HepG2 (cell line): ENCODE data around the gene SNX11. TPM values are rescaled to one million over a fixed set of nuclear protein-coding genes. Genes with fewer than 3 reads are reported as not detected.

Experiments
- ATAC-seq: fragments of 200-7000 bp; cut with Tn5 transposase; 3 replicates; pipeline ENCODE4 v1.9.1; 2020; ENCODE audit warnings: mild to moderate bottlenecking, moderate library complexity
- BruUV-seq: library from RNA; stranded (reverse); fragments of 400-500 nt; replicated peaks from 2 replicates; lab custom pipeline; 2021; lab: Mats Ljungman, UMichigan
- CTCF ChIA-PET: fragments of 300-600 bp; formaldehyde crosslinking; extraction: SDS; loops from one replicate; lab custom pipeline; 2021; ENCODE audit warnings: low total read pairs, inconsistent platforms, low intra/inter-chr PET ratio; lab: Yijun Ruan, JAX
- POLR2A ChIA-PET: fragments of 350-600 bp; sonication (Branson Sonifier 250); formaldehyde crosslinking; loops from one replicate; lab custom pipeline; 2020; ENCODE audit warnings: antibody characterized with exemption, inconsistent platforms; lab: Yijun Ruan, JAX
- DNase-seq: peaks from one replicate; pipeline ENCODE4 v3.0.0-alpha.2; 2015; ENCODE audit warnings: low spot score
- FAIRE-seq: peaks from 3 replicates; lab custom pipeline; 2011; peaks lifted over from hg19 to GRCh38; lab: Jason Lieb, UNC
- H2AFZ ChIP-seq: one replicate; pipeline ENCODE4 v1.6.1; 2011; ENCODE audit warnings: low read length, inconsistent platforms
- H3K27ac ChIP-seq: fragments of 300-600 bp; 3 replicates; pipeline ENCODE4 v1.8.0; 2011; ENCODE audit warnings: mixed run types, mild to moderate bottlenecking, mixed read lengths, low read length, inconsistent platforms; ENCODE audit not compliant: insufficient read depth; ENCODE audit errors: extremely low read length
- H3K27me3 ChIP-seq, 2 experiments: fragments of 200-600 bp in 1 of 2; 2 replicates in 1 of 2; 3 replicates in 1 of 2; pipeline versions ENCODE4 v1.6.0 to v1.8.0; 2011; ENCODE audit warnings: low read length in 2 of 2, mild to moderate bottlenecking in 2 of 2, moderate library complexity in 2 of 2, inconsistent platforms in 1 of 2; ENCODE audit not compliant: insufficient read depth in 2 of 2, control insufficient read depth in 1 of 2
- H3K36me3 ChIP-seq, 2 experiments: fragments of 200-600 bp in 1 of 2; replicated peaks in 1 of 2; 2 replicates in 1 of 2; 3 replicates in 1 of 2; pipeline versions ENCODE4 v1.5.1 to v1.8.0; 2011; ENCODE audit warnings: low read length in 2 of 2, inconsistent platforms in 1 of 2; ENCODE audit not compliant: insufficient read depth in 2 of 2, control insufficient read depth in 1 of 2
- H3K4me1 ChIP-seq: 2 replicates; pipeline ENCODE4 v1.5.1; 2012; ENCODE audit warnings: low read length, inconsistent platforms; ENCODE audit not compliant: insufficient read depth
- H3K4me2 ChIP-seq: 2 replicates; pipeline ENCODE4 v1.6.0; 2011; ENCODE audit warnings: low read depth, low read length, inconsistent platforms
- H3K4me3 ChIP-seq, 3 experiments: fragments of 200-600 bp in 1 of 3; sonication (generic), shearing (Covaris generic) in 1 of 3; replicated peaks in 1 of 3; 2 replicates each; pipeline ENCODE4 v1.5.1; 2011 to 2016; ENCODE audit warnings: low read length in 3 of 3, inconsistent platforms in 2 of 3, low read depth in 2 of 3, mild to moderate bottlenecking in 2 of 3, control low read depth in 1 of 3, mixed read lengths in 1 of 3; ENCODE audit not compliant: insufficient read depth in 1 of 3
- H3K79me2 ChIP-seq: one replicate; pipeline ENCODE4 v1.6.1; 2011; ENCODE audit warnings: low read length, inconsistent platforms; ENCODE audit not compliant: insufficient read depth
- H3K9ac ChIP-seq: 2 replicates; pipeline ENCODE4 v1.6.0; 2011; ENCODE audit warnings: mild to moderate bottlenecking, low read depth, low read length, inconsistent platforms; ENCODE audit not compliant: insufficient read depth
- H3K9me3 ChIP-seq: 2 replicates; pipeline ENCODE4 v1.5.1; 2012; ENCODE audit warnings: mild to moderate bottlenecking, low read length
- H4K20me1 ChIP-seq: 2 replicates; pipeline ENCODE4 v1.6.0; 2011; ENCODE audit warnings: inconsistent platforms, mild to moderate bottlenecking, low read length, moderate library complexity; ENCODE audit not compliant: insufficient read depth
- ARID5B ChIP-seq: IDR thresholded peaks from 2 replicates; pipeline ENCODE4 v1.4.0; 2020; ENCODE audit warnings: mild to moderate bottlenecking, missing genetic modification reagents
- ATF7 ChIP-seq, 2 experiments: fragments of 450-650 bp in 1 of 2; sonication (generic) in 1 of 2; formaldehyde crosslinking in 1 of 2; IDR thresholded peaks; 2 replicates each; pipeline versions ENCODE4 v1.4.0 to v1.6.1; 2016 to 2020; ENCODE audit warnings: antibody characterized with exemption in 1 of 2, mild to moderate bottlenecking in 1 of 2, missing genetic modification reagents in 1 of 2
- NRL ChIP-seq: sonication (generic); formaldehyde crosslinking; IDR thresholded peaks from 2 replicates; pipeline ENCODE4 v1.5.0; 2020; ENCODE audit warnings: missing genetic modification reagents, mild to moderate bottlenecking, moderate library complexity, borderline replicate concordance
- PTBP1 ChIP-seq: fragments of 200-400 bp; formaldehyde crosslinking; IDR thresholded peaks from 2 replicates; pipeline ENCODE4 v1.6.1; 2018; ENCODE audit warnings: low read length, low read depth; ENCODE audit not compliant: poor library complexity, severe bottlenecking
- TFDP1 ChIP-seq: IDR thresholded peaks from 2 replicates; pipeline ENCODE4 v1.6.1; 2016; ENCODE audit warnings: missing compliant biosample characterization, missing genetic modification reagents, borderline replicate concordance
- ZMAT3 ChIP-seq: sonication (generic); formaldehyde crosslinking; conservative IDR thresholded peaks from 2 replicates; pipeline ENCODE4 v1.7.0; 2021; ENCODE audit warnings: missing genetic modification reagents
- ZNF770 ChIP-seq: sonication (generic); formaldehyde crosslinking; IDR thresholded peaks from 2 replicates; pipeline ENCODE4 v1.5.0; 2020; ENCODE audit warnings: mild to moderate bottlenecking, missing genetic modification reagents
- WGBS: methylation state at CpG from one replicate; pipeline ENCODE4 v1.1.6; 2017; ENCODE audit warnings: low lambda C conversion rate; 5-methylcytosine and 5-hydroxymethylcytosine counted together
- in situ Hi-C: cut with HindIII; loops from 2 replicates; pipeline ENCODE4 v1.10.0; 2017; ENCODE audit warnings: low pct_unique_long_range_greater_than_20kb; ENCODE audit not compliant: extremely low pct_ligation_motif_present
- intact Hi-C: fragments of 100-400 bp; cut with micrococcal nuclease; formaldehyde crosslinking; loops from one replicate; pipeline ENCODE4 v1.10.0; 2022; ENCODE audit not compliant: unreplicated experiment
- polyA plus RNA-seq, 8 experiments: library from polyadenylated mRNA; depleted of rRNA in 3 of 8; stranded (reverse) in 7 of 8; unstranded in 1 of 8; fragments of >200 nt; fragmentation: Illumina TruSeq in 4 of 8; extraction: Trizol in 4 of 8; gene quantifications; 2 replicates each; pipeline versions ENCODE4 v1.2.1 to v1.2.3, GENCODE V29; 2011 to 2016; ENCODE audit warnings: low read depth in 4 of 8, missing spikeins in 1 of 8, mixed read lengths in 1 of 8; ENCODE audit not compliant: insufficient read depth in 1 of 8
- total RNA-seq, 5 experiments: library from RNA; depleted of rRNA; stranded (reverse); fragments of >200 nt; fragmentation: Illumina TruSeq; extraction: Trizol; gene quantifications; 2 replicates each; pipeline ENCODE4 v1.2.3, GENCODE V29; 2016; ENCODE audit warnings: low read depth in 1 of 5

The SNX11 gene
- total and polyA plus RNA-seq, 2 of the 13 experiments (the other 11 are each of a cell fraction or from before 2014, with no cell fraction given) = 12.9 to 14.0 TPM

GRCh38 chr17:48106802-48107136 lies 797 bp upstream of the SNX11 start (continued):
- TF ChIP-seq NRL (CRISPR knock-in tag) (0 out of 2 replicates have a peak, but pooled peaks have one; percentile 0), ARID5B (CRISPR knock-in tag) (no peak), ZMAT3 (CRISPR knock-in tag) (peak; percentile 14; the same call in 1 of the 2 replicates), PTBP1 (no peak), ZNF770 (CRISPR knock-in tag) (peak; percentile 98)

- Histone ChIP-seq H3K4me2 (no peak overlapping the region), H3K9me3 (no peaks in the 10 kb centered on the region), H3K27me3 (no peaks in the 10 kb centered on the region; a peak in 2 of 5 replicates), H2AFZ (no peak overlapping the region), H3K9ac (no peak overlapping the region), H3K4me1 (peaks cover 24% of the 10 kb centered on the region), H3K36me3 (peaks cover 3 to 7% of the 10 kb centered on the region in 2 experiments; a peak in 3 of 5 replicates), H4K20me1 (no peaks in the 10 kb centered on the region), H3K79me2 (peaks cover 24% of the 10 kb centered on the region), H3K27ac (no peak overlapping the region), H3K4me3 (no peak overlapping the region)
- in situ Hi-C loops (no loop called here), intact Hi-C loops (no loop called here)
- peak; percentile 27; the same call in 1 of the 2 replicates for TF ChIP-seq ATF7 (IDR thresholded peaks at IDR 0.05)
- no peak for TF ChIP-seq ATF7 (CRISPR knock-in tag; IDR thresholded peaks at IDR 0.05)
- TF ChIP-seq TFDP1 (CRISPR knock-in tag) = no peak
- CTCF ChIA-PET = no interaction called here
- BruUV-seq = no TSS peak
- FAIRE-seq = no peak
- no peak for DNase-seq
- POLR2A ChIA-PET = no interaction called here
- no peak for ATAC-seq
- 92% methylated on average over 9 of the region's 9 CpGs for WGBS
Measured at GRCh38 chr17:48110761-48111160, 3.2 kb downstream of the SNX11 start.
